Trophoblast cell (in vitro differentiated cells and primary cell): ENCODE measurements around the gene DNAH9.
"Not testable (repeated sequence)": the region's sequence is repeated elsewhere in the genome, so short reads cannot be mapped to it uniquely, and the experiment has no call there.

ENCODE experiments used
- DNase-seq, 2 donors: peaks; one replicate each; pipeline ENCODE4 v3.0.0-alpha.2; 2016
- H2AFZ ChIP-seq: 2 replicates; pipeline ENCODE4 v1.6.1; 2013; ENCODE audit warnings: low read length, moderate library complexity, mild to moderate bottlenecking; ENCODE audit not compliant: insufficient read depth, poor library complexity
- H2AK5ac ChIP-seq: 2 replicates; pipeline ENCODE4 v1.6.1; 2013; ENCODE audit warnings: mild to moderate bottlenecking, low read length
- H2BK120ac ChIP-seq: 2 replicates; pipeline ENCODE4 v1.6.1; 2013; ENCODE audit warnings: low read length, mild to moderate bottlenecking, moderate library complexity; ENCODE audit not compliant: insufficient read depth, poor library complexity
- H2BK12ac ChIP-seq: 2 replicates; pipeline ENCODE4 v1.6.1; 2013; ENCODE audit warnings: mild to moderate bottlenecking, low read length, moderate library complexity
- H2BK5ac ChIP-seq: 2 replicates; pipeline ENCODE4 v1.6.1; 2013; ENCODE audit warnings: low read length, low read depth, moderate library complexity, mild to moderate bottlenecking; ENCODE audit not compliant: poor library complexity
- H3K14ac ChIP-seq: 2 replicates; pipeline ENCODE4 v1.6.1; 2013; ENCODE audit warnings: mild to moderate bottlenecking, low read length
- H3K18ac ChIP-seq: 2 replicates; pipeline ENCODE4 v1.6.1; 2013; ENCODE audit warnings: mild to moderate bottlenecking, low read length
- H3K23ac ChIP-seq: 2 replicates; pipeline ENCODE4 v1.6.1; 2013; ENCODE audit warnings: low read length
- H3K27ac ChIP-seq: 2 replicates; pipeline ENCODE4 v1.5.1; 2013; ENCODE audit warnings: low read depth, mild to moderate bottlenecking, inconsistent platforms, low read length, moderate library complexity
- H3K27me3 ChIP-seq: 2 replicates; pipeline ENCODE4 v1.6.1; 2013; ENCODE audit warnings: inconsistent platforms, mild to moderate bottlenecking, low read length, moderate library complexity; ENCODE audit not compliant: insufficient read depth
- H3K36me3 ChIP-seq, 2 experiments: 1 replicate in 1 of 2; 2 replicates in 1 of 2; pipeline ENCODE4 v1.6.1; 2013; ENCODE audit warnings: low read length in 2 of 2, mild to moderate bottlenecking in 2 of 2, moderate library complexity in 1 of 2; ENCODE audit not compliant: insufficient read depth in 2 of 2, control insufficient read depth in 1 of 2
- H3K4ac ChIP-seq: 2 replicates; pipeline ENCODE4 v1.6.1; 2013; ENCODE audit warnings: low read depth, mild to moderate bottlenecking, low read length, moderate library complexity
- H3K4me1 ChIP-seq, 2 experiments: 1 replicate in 1 of 2; 2 replicates in 1 of 2; pipeline ENCODE4 v1.6.1; 2013; ENCODE audit warnings: low read length in 2 of 2, mild to moderate bottlenecking in 2 of 2, moderate library complexity in 1 of 2; ENCODE audit not compliant: insufficient read depth in 2 of 2, control insufficient read depth in 1 of 2
- H3K4me2 ChIP-seq: 2 replicates; pipeline ENCODE4 v1.6.1; 2013; ENCODE audit warnings: inconsistent platforms, mild to moderate bottlenecking, low read length, moderate library complexity
- H3K4me3 ChIP-seq: 2 replicates; pipeline ENCODE4 v1.5.1; 2013; ENCODE audit warnings: mild to moderate bottlenecking, low read depth, low read length, inconsistent platforms
- H3K79me1 ChIP-seq: one replicate; pipeline ENCODE4 v1.6.1; 2013; ENCODE audit warnings: low read length
- H3K79me2 ChIP-seq: 2 replicates; pipeline ENCODE4 v1.6.1; 2013; ENCODE audit warnings: low read length, mild to moderate bottlenecking; ENCODE audit not compliant: control insufficient read depth, insufficient read depth, poor library complexity
- H3K9ac ChIP-seq: 2 replicates; pipeline ENCODE4 v1.6.1; 2013; ENCODE audit warnings: mild to moderate bottlenecking, low read length
- H3K9me3 ChIP-seq: 2 replicates; pipeline ENCODE4 v1.6.1; 2013; ENCODE audit warnings: low read depth, mild to moderate bottlenecking, control low read depth, inconsistent platforms, low read length; ENCODE audit not compliant: insufficient read depth
- H4K12ac ChIP-seq: 2 replicates; pipeline ENCODE4 v1.6.1; 2013; ENCODE audit warnings: low read depth, mild to moderate bottlenecking, low read length, moderate library complexity
- H4K8ac ChIP-seq: 2 replicates; pipeline ENCODE4 v1.6.1; 2013; ENCODE audit warnings: low read depth, mild to moderate bottlenecking, low read length, moderate library complexity
- H4K91ac ChIP-seq: one replicate; pipeline ENCODE4 v1.6.1; 2013; ENCODE audit warnings: low read depth, mild to moderate bottlenecking, low read length, moderate library complexity
- WGBS: extraction: QIAGEN DNeasy Blood & Tissue Kit; methylation state at CpG from one replicate; pipeline ENCODE4 v1.1.7; 2013; ENCODE audit warnings: missing lambda C conversion rate; ENCODE audit not compliant: insufficient read length, insufficient coverage; ENCODE audit errors: extremely low coverage; 5-methylcytosine and 5-hydroxymethylcytosine counted together

DNAH9 gene

DNA sequence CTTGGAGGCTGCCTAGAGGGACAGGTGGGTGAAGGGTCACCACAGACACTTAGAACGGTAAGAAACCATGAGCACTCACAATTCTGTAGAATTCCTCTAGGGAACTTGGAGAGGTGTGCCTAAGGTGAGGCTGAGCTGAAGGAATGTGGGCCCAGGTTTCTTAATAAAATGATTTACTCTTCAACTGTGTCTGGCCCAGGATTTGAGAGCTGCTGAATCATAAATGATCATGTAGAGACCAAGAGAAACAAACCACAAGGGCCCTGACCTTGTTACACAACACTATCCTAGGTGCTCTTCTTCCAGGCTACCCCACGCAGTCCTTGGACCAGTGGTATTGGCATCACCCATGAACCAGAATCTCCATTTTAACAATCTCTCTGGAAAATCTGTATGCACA is 371.3 kb downstream of the DNAH9 start:
- Histone ChIP-seq H3K9ac (no peak overlapping the region), H3K4me3 (no peak overlapping the region), H2BK120ac (no peak overlapping the region), H2BK12ac (no peak overlapping the region), H3K4me2 (no peak overlapping the region), H3K23ac (no peak overlapping the region), H3K14ac (no peak overlapping the region), H3K27ac (no peak overlapping the region), H4K12ac (no peak overlapping the region), H2AFZ (no peak overlapping the region), H2AK5ac (no peak overlapping the region), H3K4me1 (no peaks in the 10 kb centered on the region), H2BK5ac (no peak overlapping the region), H3K27me3 (no peaks in the 10 kb centered on the region), H3K79me1 (no peaks in the 10 kb centered on the region), H3K4ac (no peak overlapping the region), H3K36me3 (peaks cover 0 to 3% of the 10 kb centered on the region in 2 experiments), H3K9me3 (peaks cover 7% of the 10 kb centered on the region), H4K91ac (no peak overlapping the region), H3K18ac (no peak overlapping the region), H3K79me2 (no peaks in the 10 kb centered on the region), H4K8ac (no peak overlapping the region)
- DNase-seq: no peak
- WGBS: no CpG with 5 or more reads among the region's 2 CpGs

DNA sequence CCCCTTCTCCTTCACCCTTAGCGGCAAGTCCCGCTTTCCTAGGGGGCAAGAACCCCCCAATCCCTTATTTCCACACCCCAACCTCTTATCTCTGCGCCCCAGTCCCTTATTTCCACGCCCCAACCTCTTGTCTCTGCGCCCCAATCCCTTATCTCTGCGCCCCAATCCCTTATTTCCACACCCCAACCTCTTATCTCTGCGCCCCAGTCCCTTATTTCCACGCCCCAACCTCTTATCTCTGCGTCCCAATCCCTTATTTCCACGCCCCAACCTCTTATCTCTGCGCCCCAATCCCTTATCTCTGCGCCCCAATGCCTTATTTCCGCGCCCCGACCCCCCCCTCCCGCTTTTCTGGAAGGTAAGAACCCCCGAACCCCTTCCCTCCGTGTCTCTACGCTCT is 374.5 kb downstream of the DNAH9 start:
- not testable (repeated sequence) for H2BK12ac ChIP-seq, H3K4me2 ChIP-seq, H3K79me1 ChIP-seq, H3K36me3 ChIP-seq, H3K4me3 ChIP-seq, H3K14ac ChIP-seq, H2AK5ac ChIP-seq, H2BK5ac ChIP-seq, H3K18ac ChIP-seq, H3K4ac ChIP-seq, H3K4me1 ChIP-seq, H4K8ac ChIP-seq, H3K79me2 ChIP-seq, H4K12ac ChIP-seq, H3K9ac ChIP-seq, H2BK120ac ChIP-seq, DNase-seq, H2AFZ ChIP-seq, H4K91ac ChIP-seq, H3K27me3 ChIP-seq, H3K23ac ChIP-seq, H3K27ac ChIP-seq, H3K9me3 ChIP-seq
- no CpG with 5 or more reads among the region's 19 CpGs for WGBS

DNA sequence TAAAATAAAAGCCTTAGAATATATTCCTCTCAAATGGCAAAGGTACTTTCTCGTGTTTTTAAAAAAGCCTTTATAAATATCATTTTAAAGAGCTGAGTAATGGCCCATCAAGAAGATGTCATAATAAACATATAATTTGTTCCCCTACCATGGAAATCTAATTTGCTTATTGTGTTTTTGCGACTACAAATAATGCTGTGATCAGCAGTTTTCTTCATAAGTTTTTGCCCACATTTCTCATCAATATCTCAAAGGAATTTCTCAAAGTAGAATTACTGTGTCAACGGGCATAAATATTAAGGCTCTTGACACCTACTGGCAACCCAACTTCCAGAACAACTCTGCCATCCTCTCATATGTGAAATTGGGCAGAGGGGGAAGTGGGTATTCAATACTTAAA is 381.5 kb downstream of the DNAH9 start:
- Histone ChIP-seq H2AK5ac (no peak overlapping the region), H2BK5ac (no peak overlapping the region), H3K36me3 (peaks cover 3 to 12% of the 10 kb centered on the region in 2 experiments), H3K9me3 (no peaks in the 10 kb centered on the region), H2AFZ (no peak overlapping the region), H3K79me1 (no peaks in the 10 kb centered on the region), H3K27ac (no peak overlapping the region), H3K14ac (no peak overlapping the region), H3K27me3 (no peaks in the 10 kb centered on the region), H3K9ac (no peak overlapping the region), H3K4me1 (no peaks in the 10 kb centered on the region), H2BK12ac (no peak overlapping the region), H3K23ac (no peak overlapping the region), H3K4me2 (no peak overlapping the region), H3K4ac (no peak overlapping the region), H2BK120ac (no peak overlapping the region), H4K8ac (no peak overlapping the region), H4K91ac (no peak overlapping the region), H4K12ac (no peak overlapping the region), H3K18ac (no peak overlapping the region), H3K4me3 (no peak overlapping the region), H3K79me2 (no peaks in the 10 kb centered on the region)
- WGBS: no CpG with 5 or more reads among the region's 3 CpGs
- DNase-seq: no peak

DNA sequence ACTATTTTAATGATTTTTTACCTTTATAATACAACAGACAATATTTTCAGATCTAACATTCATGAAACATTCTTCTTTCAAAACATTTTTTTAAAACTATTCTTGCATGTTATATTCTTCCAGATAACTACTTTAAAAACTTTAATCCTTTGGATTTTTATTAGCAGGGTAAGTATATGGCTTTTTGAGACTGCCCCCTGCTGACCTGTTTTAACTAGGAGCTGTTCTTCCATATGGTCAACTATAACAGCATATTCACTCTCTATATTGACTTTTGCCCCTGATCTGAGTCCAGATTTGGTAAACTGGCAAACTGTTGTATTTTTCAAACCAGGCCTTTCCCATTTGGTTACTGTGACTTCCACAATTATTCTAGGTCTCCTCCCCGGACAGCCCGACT is 382.5 kb downstream of the DNAH9 start:
- DNase-seq: peak in 1 of 2 donors; percentile 6
- Histone ChIP-seq H4K91ac (no peak overlapping the region), H3K14ac (no peak overlapping the region), H4K8ac (no peak overlapping the region), H3K9ac (no peak overlapping the region), H3K79me1 (no peaks in the 10 kb centered on the region), H3K27ac (no peak overlapping the region), H3K4ac (no peak overlapping the region), H2AFZ (no peak overlapping the region), H4K12ac (no peak overlapping the region), H3K23ac (no peak overlapping the region), H2BK5ac (no peak overlapping the region), H3K27me3 (no peaks in the 10 kb centered on the region), H3K4me1 (no peaks in the 10 kb centered on the region), H3K4me2 (no peak overlapping the region), H3K36me3 (peaks cover 3 to 12% of the 10 kb centered on the region in 2 experiments), H3K9me3 (no peaks in the 10 kb centered on the region), H2AK5ac (no peak overlapping the region), H2BK12ac (no peak overlapping the region), H3K4me3 (no peak overlapping the region), H3K18ac (no peak overlapping the region), H2BK120ac (no peak overlapping the region), H3K79me2 (no peaks in the 10 kb centered on the region)
- WGBS: no CpG with 5 or more reads among the region's 2 CpGs
